ENCODE data around the gene SLC4A4. TPM values are rescaled to one million over a fixed set of nuclear protein-coding genes. Genes with fewer than 3 reads are reported as not detected.

Gene SLC4A4
- total RNA-seq, 2 donors from 2014 or later: 1.8 TPM

- H3K27me3 ChIP-seq (replicated peaks; ENCODE audit: insufficient read depth): no peaks in the 10 kb centered on the region
- no peak for TF ChIP-seq CTCF (IDR thresholded peaks at IDR 0.05)
- no peak overlapping the region for H3K27ac ChIP-seq
These were observed 107.0 kb downstream of the SLC4A4 start for GRCh38 chr4:71445811-71446210.

GRCh38 chr4:71446479-71447081 lies 107.8 kb downstream of the SLC4A4 start:
- Histone ChIP-seq H3K27me3 (replicated peaks; ENCODE audit: insufficient read depth) (no peaks in the 10 kb centered on the region), H3K27ac (no peak overlapping the region), H3K4me3 (no peak overlapping the region), H3K36me3 (no peaks in the 10 kb centered on the region), H3K9me3 (no peaks in the 10 kb centered on the region), H3K4me1 (ENCODE audit: control insufficient read depth in 1 of 2, low read depth in 2 of 2) (no peaks in the 10 kb centered on the region)
- no peak for TF ChIP-seq CTCF (IDR thresholded peaks at IDR 0.05)
- ATAC-seq (ENCODE audit: insufficient number of reproducible peaks, low FRiP score, low read depth) (no peak), DNase-seq (ENCODE audit: low spot score) (no peak)

More at GRCh38 chr4:71445811-71446210, 107.0 kb downstream of the SLC4A4 start:
- no peak for DNase-seq (ENCODE audit: low spot score)
- Histone ChIP-seq H3K4me3 (no peak overlapping the region), H3K36me3 (no peaks in the 10 kb centered on the region), H3K9me3 (no peaks in the 10 kb centered on the region), H3K4me1 (ENCODE audit: control insufficient read depth in 1 of 2, low read depth in 2 of 2) (no peaks in the 10 kb centered on the region)
- ATAC-seq (ENCODE audit: insufficient number of reproducible peaks, low FRiP score, low read depth): no peak

GRCh38 chr4:71449040-71449439 lies 110.2 kb downstream of the SLC4A4 start:
- no peak for DNase-seq (ENCODE audit: low spot score)
- H3K4me3 ChIP-seq: no peak overlapping the region
- H3K4me1 ChIP-seq (ENCODE audit: control insufficient read depth in 1 of 2, low read depth in 2 of 2): no peaks in the 10 kb centered on the region
- no peak overlapping the region for H3K27ac ChIP-seq
- H3K27me3 ChIP-seq (replicated peaks; ENCODE audit: insufficient read depth): no peaks in the 10 kb centered on the region
- no peaks in the 10 kb centered on the region for H3K36me3 ChIP-seq
- H3K9me3 ChIP-seq: no peaks in the 10 kb centered on the region
- TF ChIP-seq CTCF (IDR thresholded peaks at IDR 0.05): no peak
- ATAC-seq (ENCODE audit: insufficient number of reproducible peaks, low FRiP score, low read depth): no peak

GRCh38 chr4:71449878-71450277 lies 111.1 kb downstream of the SLC4A4 start:
- H3K9me3 ChIP-seq: no peaks in the 10 kb centered on the region
- DNase-seq (ENCODE audit: low spot score) (no peak), ATAC-seq (ENCODE audit: insufficient number of reproducible peaks, low FRiP score, low read depth) (no peak)
- H3K27me3 ChIP-seq (replicated peaks; ENCODE audit: insufficient read depth): no peaks in the 10 kb centered on the region
- no peak overlapping the region for H3K27ac ChIP-seq
- no peak overlapping the region for H3K4me3 ChIP-seq
- H3K36me3 ChIP-seq: no peaks in the 10 kb centered on the region
- no peaks in the 10 kb centered on the region for H3K4me1 ChIP-seq (ENCODE audit: control insufficient read depth in 1 of 2, low read depth in 2 of 2)
- no peak for TF ChIP-seq CTCF (IDR thresholded peaks at IDR 0.05)

- TF ChIP-seq CTCF (IDR thresholded peaks at IDR 0.05): no peak
- Histone ChIP-seq H3K36me3 (no peaks in the 10 kb centered on the region), H3K27me3 (replicated peaks; ENCODE audit: insufficient read depth) (no peaks in the 10 kb centered on the region), H3K9me3 (no peaks in the 10 kb centered on the region), H3K4me1 (ENCODE audit: control insufficient read depth in 1 of 2, low read depth in 2 of 2) (no peaks in the 10 kb centered on the region), H3K27ac (no peak overlapping the region), H3K4me3 (no peak overlapping the region)
- DNase-seq (ENCODE audit: low spot score): no peak
- ATAC-seq (ENCODE audit: insufficient number of reproducible peaks, low FRiP score, low read depth): no peak
These were observed 114.7 kb downstream of the SLC4A4 start for GRCh38 chr4:71453531-71453930.
